Fibroblast of skin of left quadriceps (primary cell): ENCODE data around the gene PCDHGA1.
"Not testable (repeated sequence)": the region's sequence is repeated elsewhere in the genome, so short reads cannot be mapped to it uniquely, and the experiment has no call there.

Experiments
- DNase-seq, 2 experiments: peaks; one replicate each; pipeline ENCODE4 v3.0.0-alpha.2; 2013; ENCODE audit warnings: low read depth in 2 of 2

PCDHGA1 gene

GRCh38 chr5:141346017-141346416 lies 15.7 kb downstream of the PCDHGA1 start:
- not testable (repeated sequence) for DNase-seq

- no peak for DNase-seq
These were observed 19.8 kb downstream of the PCDHGA1 start, which contains the start of gene PCDHGB1 for GRCh38 chr5:141349917-141350619. TSS of gene PCDHGB1 (plus strand) at chr5:141350099. CDS start at chr5:141350261, 162 bp downstream.

DNA sequence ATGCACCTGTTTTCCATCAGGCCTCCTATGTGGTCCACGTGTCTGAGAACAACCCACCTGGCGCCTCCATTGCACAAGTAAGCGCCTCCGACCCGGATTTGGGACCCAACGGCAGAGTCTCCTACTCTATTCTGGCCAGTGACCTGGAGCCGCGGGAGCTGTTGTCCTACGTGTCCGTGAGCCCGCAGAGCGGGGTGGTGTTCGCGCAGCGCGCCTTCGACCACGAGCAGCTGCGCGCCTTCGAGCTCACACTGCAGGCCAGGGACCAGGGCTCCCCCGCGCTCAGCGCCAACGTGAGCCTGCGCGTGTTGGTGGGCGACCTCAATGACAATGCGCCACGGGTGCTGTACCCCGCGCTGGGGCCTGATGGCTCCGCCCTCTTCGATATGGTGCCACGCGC lies 21.3 kb downstream of the PCDHGA1 start:
- no peak for DNase-seq

DNA sequence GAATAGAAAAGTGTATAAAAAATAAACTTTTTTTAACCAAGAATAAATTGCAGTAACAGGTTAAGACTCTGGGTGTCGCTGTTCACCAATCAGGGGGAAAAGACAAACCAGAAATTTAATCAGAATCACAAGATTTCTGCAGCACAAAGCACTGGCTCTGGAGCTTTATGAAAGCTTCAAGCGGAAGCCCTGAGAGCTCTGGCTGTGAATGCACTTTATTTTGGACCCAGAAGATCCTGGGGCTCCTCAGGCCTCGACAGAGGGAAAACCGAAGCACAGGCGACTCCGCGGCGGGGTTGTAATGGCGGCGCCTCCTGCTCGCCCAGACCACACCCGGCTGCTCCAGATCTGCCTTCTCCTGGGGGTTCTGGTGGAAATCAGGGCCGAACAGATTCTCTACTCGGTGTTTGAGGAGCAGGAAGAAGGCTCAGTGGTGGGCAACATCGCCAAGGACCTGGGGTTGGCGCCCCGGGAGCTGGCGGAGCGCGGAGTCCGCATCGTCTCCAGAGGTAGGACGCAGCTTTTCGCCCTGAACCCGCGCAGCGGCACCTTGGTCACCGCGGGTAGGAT lies 24.7 kb downstream of the PCDHGA1 start, which contains the start of gene PCDHGA4:
TSS of gene PCDHGA4 (plus strand) at position 122 of the 570 bp plus-strand sequence. CDS start at position 209, 87 bp downstream.
- DNase-seq: no peak

DNA sequence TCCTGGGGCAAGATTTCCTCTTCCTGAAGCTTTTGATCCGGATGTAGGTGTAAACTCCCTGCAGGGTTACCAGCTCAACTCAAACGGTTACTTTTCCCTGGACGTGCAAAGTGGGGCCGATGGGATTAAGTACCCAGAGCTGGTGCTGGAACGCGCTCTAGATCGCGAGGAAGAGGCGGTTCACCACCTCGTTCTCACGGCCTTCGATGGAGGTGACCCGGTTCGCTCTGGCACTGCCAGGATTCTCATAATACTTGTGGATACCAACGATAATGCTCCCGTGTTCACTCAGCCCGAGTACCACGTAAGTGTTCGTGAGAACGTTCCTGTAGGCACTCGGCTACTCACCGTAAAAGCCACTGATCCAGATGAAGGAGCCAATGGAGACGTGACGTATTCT lies 25.3 kb downstream of the PCDHGA1 start:
- no peak for DNase-seq

GRCh38 chr5:141356133-141356532 lies 25.8 kb downstream of the PCDHGA1 start:
- no peak for DNase-seq

DNA sequence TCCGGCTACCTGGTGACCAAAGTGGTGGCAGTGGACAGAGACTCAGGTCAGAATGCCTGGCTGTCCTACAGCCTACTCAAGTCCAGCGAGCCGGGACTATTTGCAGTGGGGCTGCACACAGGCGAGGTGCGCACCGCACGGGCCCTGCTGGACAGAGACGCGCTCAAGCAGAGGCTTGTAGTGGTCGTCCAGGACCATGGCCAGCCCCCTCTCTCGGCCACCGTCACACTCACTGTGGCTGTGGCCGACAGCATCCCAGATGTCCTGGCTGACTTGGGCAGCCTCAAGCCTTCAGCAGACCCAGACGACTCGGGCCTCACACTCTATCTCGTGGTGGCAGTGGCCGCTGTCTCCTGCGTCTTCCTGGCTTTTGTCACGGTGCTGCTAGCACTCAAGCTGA lies 26.6 kb downstream of the PCDHGA1 start:
- no peak for DNase-seq

- DNase-seq: no peak
These were observed 29.6 kb downstream of the PCDHGA1 start, which contains the start of gene PCDHGB2 for GRCh38 chr5:141359790-141360426. TSS of gene PCDHGB2 (plus strand) at chr5:141359994. CDS start at chr5:141360136, 142 bp downstream.

DNA sequence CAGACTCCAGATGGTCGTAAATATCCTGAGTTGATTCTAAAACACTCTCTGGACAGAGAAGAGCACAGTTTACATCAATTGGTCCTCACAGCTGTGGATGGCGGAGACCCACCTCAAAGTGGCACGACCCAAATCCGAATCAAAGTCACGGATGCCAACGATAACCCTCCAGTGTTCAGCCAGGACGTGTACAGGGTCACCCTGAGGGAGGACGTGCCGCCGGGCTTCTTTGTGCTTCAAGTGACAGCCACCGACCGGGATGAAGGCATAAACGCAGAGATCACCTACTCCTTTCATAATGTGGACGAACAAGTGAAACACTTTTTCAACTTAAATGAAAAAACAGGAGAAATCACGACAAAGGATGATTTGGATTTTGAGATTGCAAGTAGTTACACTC lies 30.4 kb downstream of the PCDHGA1 start:
- no peak for DNase-seq

GRCh38 chr5:141362719-141363118 lies 32.4 kb downstream of the PCDHGA1 start:
- DNase-seq: no peak

GRCh38 chr5:141363952-141364660 lies 33.8 kb downstream of the PCDHGA1 start, which contains the start of gene PCDHGA5:
TSS of gene PCDHGA5 (plus strand) at chr5:141364162. CDS start at chr5:141364331, 169 bp downstream.
- no peak for DNase-seq

GRCh38 chr5:141366016-141366896 lies 35.9 kb downstream of the PCDHGA1 start:
- no peak for DNase-seq

DNA sequence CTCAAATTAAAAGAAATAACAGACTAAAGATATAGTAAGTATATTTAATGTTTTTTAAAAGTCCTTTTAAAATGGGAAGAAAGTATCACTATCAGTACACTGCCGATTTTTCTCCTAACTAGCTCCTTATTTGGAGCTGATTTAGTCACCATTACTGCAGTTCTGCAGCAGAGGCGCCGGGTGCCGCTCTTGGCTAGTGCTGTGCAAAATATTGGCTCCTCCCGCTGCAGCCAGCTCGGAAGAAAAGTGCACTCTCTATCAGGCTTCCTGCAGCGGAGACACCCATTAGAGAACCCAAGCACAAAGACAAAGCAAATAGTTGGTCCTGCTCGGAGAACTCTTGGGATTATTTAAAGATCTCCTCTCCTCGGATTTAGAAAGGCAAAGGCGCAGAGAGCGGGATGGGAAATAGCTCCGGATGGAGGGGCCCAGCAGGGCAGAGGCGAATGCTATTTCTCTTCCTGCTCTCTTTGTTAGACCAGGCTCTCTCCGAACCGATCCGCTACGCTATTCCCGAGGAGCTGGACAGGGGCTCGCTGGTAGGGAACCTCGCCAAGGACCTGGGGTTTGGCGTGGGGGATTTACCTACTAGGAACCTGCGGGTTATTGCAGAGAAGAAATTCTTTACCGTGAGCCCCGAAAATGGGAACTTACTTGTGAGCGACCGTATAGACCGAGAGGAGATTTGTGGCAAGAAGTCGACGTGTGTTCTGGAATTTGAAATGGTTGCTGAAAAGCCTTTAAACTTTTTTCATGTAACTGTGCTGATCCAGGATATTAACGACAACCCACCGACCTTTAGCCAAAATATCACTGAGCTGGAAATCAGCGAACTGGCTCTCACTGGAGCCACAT lies 39.9 kb downstream of the PCDHGA1 start, which contains the start of gene PCDHGB3:
TSS of gene PCDHGB3 (plus strand) at position 249 of the 855 bp plus-strand sequence. CDS start at position 402, 153 bp downstream.
- DNase-seq: peak in 1 of 2 experiments; percentile 42

DNA sequence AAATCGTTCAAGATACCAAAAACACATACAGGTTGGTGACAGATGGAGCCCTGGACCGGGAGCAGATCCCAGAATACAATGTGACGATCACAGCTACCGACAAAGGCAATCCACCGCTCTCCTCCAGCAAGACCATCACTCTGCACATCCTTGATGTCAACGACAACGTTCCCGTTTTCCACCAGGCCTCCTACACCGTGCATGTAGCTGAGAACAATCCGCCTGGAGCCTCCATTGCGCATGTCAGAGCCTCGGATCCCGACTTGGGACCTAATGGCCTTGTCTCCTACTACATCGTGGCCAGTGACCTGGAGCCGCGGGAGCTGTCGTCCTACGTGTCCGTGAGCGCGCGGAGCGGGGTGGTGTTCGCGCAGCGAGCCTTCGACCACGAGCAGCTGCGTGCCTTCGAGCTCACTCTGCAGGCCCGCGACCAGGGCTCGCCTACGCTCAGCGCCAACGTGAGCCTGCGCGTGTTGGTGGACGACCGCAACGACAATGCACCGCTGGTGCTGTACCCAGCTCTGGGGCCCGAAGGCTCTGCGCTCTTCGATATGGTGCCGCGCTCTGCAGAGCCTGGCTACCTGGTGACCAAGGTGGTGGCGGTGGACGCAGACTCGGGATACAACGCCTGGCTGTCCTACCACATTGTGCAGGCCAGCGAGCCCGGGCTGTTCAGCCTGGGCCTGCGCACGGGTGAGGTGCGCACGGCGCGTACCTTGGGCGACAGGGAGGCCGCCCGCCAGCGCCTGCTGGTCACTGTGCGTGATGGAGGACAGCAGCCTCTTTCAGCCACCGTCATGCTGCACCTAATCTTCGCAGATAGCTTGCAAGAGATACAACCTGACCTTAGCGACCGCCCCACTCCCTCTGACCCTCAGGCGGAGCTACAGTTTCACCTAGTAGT lies 41.5 kb downstream of the PCDHGA1 start:
- no peak for DNase-seq

DNA sequence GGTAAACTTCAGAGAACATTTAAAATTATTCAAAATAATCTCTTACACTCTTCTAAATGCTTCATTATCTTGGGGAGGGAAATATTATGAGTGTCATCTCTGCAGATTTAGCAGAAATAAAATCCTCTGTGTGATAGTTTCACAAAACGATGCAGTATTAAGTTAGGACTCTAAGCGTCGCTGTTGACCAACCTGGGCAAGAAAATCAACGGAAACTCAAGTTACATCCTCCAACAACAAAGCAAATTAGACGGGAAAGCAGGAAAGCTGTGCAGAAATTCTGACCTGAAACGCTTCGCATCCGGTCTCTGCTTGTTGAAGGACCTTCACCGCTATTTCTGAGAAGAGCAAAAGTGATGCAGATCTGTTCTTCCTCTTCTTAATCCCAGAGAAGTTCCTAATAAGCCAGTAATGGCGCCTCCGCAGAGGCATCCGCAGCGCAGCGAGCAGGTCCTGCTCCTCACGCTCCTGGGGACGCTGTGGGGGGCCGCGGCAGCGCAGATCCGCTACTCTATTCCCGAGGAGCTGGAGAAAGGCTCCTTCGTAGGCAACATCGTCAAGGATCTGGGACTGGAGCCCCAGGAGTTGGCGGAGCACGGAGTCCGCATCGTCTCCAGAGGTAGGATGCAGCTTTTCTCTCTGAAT lies 43.5 kb downstream of the PCDHGA1 start, which contains the start of gene PCDHGA6:
TSS of gene PCDHGA6 (plus strand) at position 219 of the 645 bp plus-strand sequence. CDS start at position 412, 193 bp downstream.
- no peak for DNase-seq

GRCh38 chr5:141374627-141375026 lies 44.3 kb downstream of the PCDHGA1 start:
- no peak for DNase-seq

DNA sequence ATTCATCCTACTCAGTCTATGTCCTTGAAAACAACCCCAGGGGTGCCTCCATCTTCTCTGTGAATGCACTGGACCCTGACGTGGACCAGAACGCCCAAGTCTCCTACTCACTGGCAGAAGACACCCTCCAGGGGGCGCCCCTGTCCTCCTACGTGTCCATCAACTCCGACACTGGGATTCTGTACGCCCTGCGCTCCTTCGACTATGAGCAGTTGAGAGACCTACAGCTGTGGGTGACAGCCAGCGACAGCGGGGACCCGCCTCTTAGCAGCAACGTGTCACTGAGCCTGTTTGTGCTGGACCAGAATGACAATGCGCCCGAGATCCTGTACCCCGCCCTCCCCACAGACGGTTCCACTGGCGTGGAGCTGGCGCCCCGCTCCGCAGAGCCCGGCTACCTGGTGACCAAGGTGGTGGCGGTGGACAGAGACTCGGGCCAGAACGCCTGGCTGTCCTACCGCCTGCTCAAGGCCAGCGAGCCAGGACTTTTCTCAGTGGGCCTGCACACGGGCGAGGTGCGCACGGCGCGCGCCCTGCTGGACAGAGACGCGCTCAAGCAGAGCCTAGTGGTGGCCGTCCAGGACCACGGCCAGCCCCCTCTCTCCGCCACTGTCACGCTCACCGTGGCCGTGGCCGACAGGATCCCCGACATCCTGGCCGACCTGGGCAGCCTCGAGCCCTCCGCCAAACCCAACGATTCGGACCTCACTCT lies 45.3 kb downstream of the PCDHGA1 start:
- not testable (repeated sequence) for DNase-seq
